HUES64 (cell line): ENCODE results near the gene ABCE1.

Source experiments
- H3K27ac ChIP-seq: 2 replicates; pipeline ENCODE4 v1.7.0; 2013; ENCODE audit warnings: low read depth, low read length, inconsistent platforms
- H3K27me3 ChIP-seq: 2 replicates; pipeline ENCODE4 v1.6.1; 2013; ENCODE audit warnings: mild to moderate bottlenecking, low read length; ENCODE audit not compliant: insufficient read depth
- H3K36me3 ChIP-seq: 2 replicates; pipeline ENCODE4 v1.6.1; 2013; ENCODE audit warnings: mild to moderate bottlenecking, low read length; ENCODE audit not compliant: insufficient read depth
- H3K4me1 ChIP-seq: 2 replicates; pipeline ENCODE4 v1.6.1; 2013; ENCODE audit warnings: mild to moderate bottlenecking, low read length, moderate library complexity; ENCODE audit not compliant: insufficient read depth
- H3K4me3 ChIP-seq: 2 replicates; pipeline ENCODE4 v1.5.1; 2013; ENCODE audit warnings: mild to moderate bottlenecking, low read length, moderate library complexity
- H3K9ac ChIP-seq: 2 replicates; pipeline ENCODE4 v1.6.1; 2013; ENCODE audit warnings: mild to moderate bottlenecking, low read depth, low read length
- H3K9me3 ChIP-seq: 2 replicates; pipeline ENCODE4 v1.6.1; 2013; ENCODE audit warnings: low read depth, low read length; ENCODE audit not compliant: insufficient read depth
- WGBS: fragments of 150-250, 120-280 bp; methylation state at CpG from one replicate; pipeline ENCODE4 v1.1.7; 2013; ENCODE audit warnings: missing lambda C conversion rate; 5-methylcytosine and 5-hydroxymethylcytosine counted together

The ABCE1 gene

GRCh38 chr4:145153904-145154298 lies 55.8 kb downstream of the ABCE1 start:
- H3K36me3 ChIP-seq = peaks cover 89% of the 10 kb centered on the region

DNA sequence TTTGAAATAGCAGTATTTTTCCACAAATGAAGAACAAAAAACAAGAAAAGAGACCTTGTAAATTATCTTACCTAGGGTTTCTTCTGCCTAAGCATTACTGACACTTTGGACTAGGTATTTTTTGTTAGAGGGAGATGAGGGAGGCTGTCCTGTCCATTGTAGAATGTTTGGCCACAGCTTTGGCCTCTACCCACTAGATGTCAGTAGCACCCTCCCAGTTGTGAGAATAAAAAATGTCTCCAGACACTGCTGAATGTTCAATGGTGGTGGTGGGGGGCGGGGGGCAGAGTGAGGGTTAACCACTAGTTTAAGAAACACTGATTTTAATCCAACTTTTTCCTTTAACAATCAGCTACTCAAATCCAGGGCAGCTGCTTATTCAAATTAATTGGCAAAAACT lies 56.5 kb downstream of the ABCE1 start:
- peaks cover 89% of the 10 kb centered on the region for H3K36me3 ChIP-seq
- no peaks in the 10 kb centered on the region for H3K27me3 ChIP-seq
- no CpG with 5 or more reads among the region's 1 CpG for WGBS
- no peak overlapping the region for H3K4me3 ChIP-seq
- no peaks in the 10 kb centered on the region for H3K4me1 ChIP-seq
- H3K9me3 ChIP-seq = no peaks in the 10 kb centered on the region
- no peak overlapping the region for H3K9ac ChIP-seq
- no peak overlapping the region for H3K27ac ChIP-seq

More at GRCh38 chr4:145153904-145154298, 55.8 kb downstream of the ABCE1 start:
- Histone ChIP-seq H3K4me3 (no peak overlapping the region), H3K27ac (no peak overlapping the region), H3K9ac (no peak overlapping the region), H3K4me1 (no peaks in the 10 kb centered on the region), H3K9me3 (no peaks in the 10 kb centered on the region), H3K27me3 (no peaks in the 10 kb centered on the region)
- 88% methylated on average over 1 of the region's 1 CpG for WGBS

GRCh38 chr4:145155268-145155870 lies 57.3 kb downstream of the ABCE1 start:
- WGBS = 83% methylated on average over 2 of the region's 2 CpGs
- Histone ChIP-seq H3K27me3 (no peaks in the 10 kb centered on the region), H3K36me3 (peaks cover 89% of the 10 kb centered on the region), H3K4me1 (no peaks in the 10 kb centered on the region), H3K27ac (no peak overlapping the region), H3K4me3 (no peak overlapping the region), H3K9ac (no peak overlapping the region), H3K9me3 (no peaks in the 10 kb centered on the region)

DNA sequence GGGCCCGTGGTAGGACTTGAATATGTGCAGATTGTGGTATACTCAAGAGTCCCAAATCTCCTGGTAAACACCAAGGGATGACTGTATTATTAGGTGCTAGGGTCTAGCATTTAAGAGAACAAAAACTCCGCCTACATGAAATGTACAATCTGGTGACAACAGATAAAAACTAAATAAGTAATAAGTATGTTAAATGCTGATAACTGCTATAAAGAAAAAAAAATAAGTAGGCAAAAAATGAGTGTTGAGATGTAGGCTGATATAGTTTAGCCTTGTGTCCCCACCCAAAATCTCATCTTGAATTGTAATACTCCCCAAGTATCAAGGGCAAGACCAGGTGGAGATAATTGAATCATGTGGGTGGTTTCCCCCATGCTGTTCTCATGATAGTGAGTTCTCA lies 58.9 kb downstream of the ABCE1 start:
- Histone ChIP-seq H3K9me3 (no peaks in the 10 kb centered on the region), H3K27ac (no peak overlapping the region), H3K9ac (no peak overlapping the region), H3K4me1 (no peaks in the 10 kb centered on the region), H3K36me3 (peaks cover 88% of the 10 kb centered on the region), H3K4me3 (no peak overlapping the region), H3K27me3 (no peaks in the 10 kb centered on the region)
- 94% methylated on average over 1 of the region's 2 CpGs for WGBS

DNA sequence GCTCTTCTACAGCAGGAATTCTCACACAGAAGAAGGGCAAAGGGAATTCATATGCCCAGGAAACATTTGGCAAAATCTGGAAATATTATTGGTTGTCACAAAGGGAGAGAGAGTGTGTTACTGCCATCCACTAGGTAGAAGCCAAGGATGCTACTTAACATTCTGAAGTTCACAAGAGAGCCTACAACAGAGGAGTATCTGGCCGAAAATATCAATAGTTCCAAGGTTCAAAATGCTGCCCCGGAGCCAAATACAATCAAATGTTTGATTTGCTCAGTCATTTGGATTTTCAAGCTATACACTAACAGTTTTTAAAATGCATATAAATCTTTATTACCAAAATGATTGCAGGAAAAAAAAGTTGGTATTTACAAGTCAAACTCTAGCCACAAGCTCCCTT lies 63.4 kb downstream of the ABCE1 start:
- Histone ChIP-seq H3K9ac (no peak overlapping the region), H3K27ac (no peak overlapping the region), H3K4me3 (no peak overlapping the region), H3K4me1 (no peaks in the 10 kb centered on the region), H3K36me3 (peaks cover 86% of the 10 kb centered on the region), H3K27me3 (no peaks in the 10 kb centered on the region), H3K9me3 (no peaks in the 10 kb centered on the region)
- WGBS = 45% methylated on average over 2 of the region's 2 CpGs

GRCh38 chr4:145167887-145168286 lies 69.8 kb downstream of the ABCE1 start:
- H3K9me3 ChIP-seq = no peaks in the 10 kb centered on the region
- no peak overlapping the region for H3K4me3 ChIP-seq
- H3K27me3 ChIP-seq = no peaks in the 10 kb centered on the region
- H3K36me3 ChIP-seq = peaks cover 84% of the 10 kb centered on the region
- no peak overlapping the region for H3K27ac ChIP-seq
- WGBS = no CpG with 5 or more reads among the region's 2 CpGs
- H3K4me1 ChIP-seq = no peaks in the 10 kb centered on the region
- no peak overlapping the region for H3K9ac ChIP-seq

DNA sequence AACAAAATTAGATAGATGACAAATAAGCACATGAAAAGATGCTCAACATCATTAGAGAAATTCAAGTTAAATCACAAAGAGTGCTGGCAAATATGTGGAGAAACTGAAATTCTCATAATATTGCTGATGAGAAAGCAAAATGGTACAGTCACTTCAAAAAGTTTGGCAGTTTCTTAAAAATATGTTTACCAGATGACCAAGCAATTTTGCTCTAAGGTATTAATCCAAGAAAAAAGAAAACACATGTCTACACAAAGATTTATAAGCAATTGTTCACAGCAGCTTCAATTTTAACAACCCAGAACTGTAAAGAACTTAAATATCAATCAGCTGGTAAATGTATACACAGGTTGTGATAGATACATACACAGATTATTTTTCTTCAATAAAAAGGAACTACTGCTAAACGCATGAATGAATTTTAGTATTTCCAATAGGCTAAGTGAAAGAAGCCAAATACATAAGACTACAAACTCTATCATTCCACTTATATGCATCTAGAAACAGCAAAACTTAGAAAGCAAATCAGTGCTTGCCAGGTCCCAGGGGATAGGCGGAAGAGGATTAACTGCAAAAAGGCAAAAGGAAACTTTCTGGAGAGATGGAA lies 70.6 kb downstream of the ABCE1 start:
- Histone ChIP-seq H3K9me3 (no peaks in the 10 kb centered on the region), H3K9ac (no peak overlapping the region), H3K4me1 (no peaks in the 10 kb centered on the region), H3K27me3 (no peaks in the 10 kb centered on the region), H3K36me3 (peaks cover 81% of the 10 kb centered on the region), H3K4me3 (no peak overlapping the region), H3K27ac (no peak overlapping the region)
- 100% methylated on average over 2 of the region's 2 CpGs for WGBS

GRCh38 chr4:145170223-145170622 lies 72.1 kb downstream of the ABCE1 start:
- H3K27me3 ChIP-seq = no peaks in the 10 kb centered on the region
- 84% methylated on average over 1 of the region's 1 CpG for WGBS
- no peak overlapping the region for H3K27ac ChIP-seq
- H3K9me3 ChIP-seq = no peaks in the 10 kb centered on the region
- H3K4me3 ChIP-seq = no peak overlapping the region
- no peaks in the 10 kb centered on the region for H3K4me1 ChIP-seq
- no peak overlapping the region for H3K9ac ChIP-seq
- peaks cover 77% of the 10 kb centered on the region for H3K36me3 ChIP-seq

GRCh38 chr4:145171911-145172310 lies 73.8 kb downstream of the ABCE1 start:
- Histone ChIP-seq H3K4me3 (no peak overlapping the region), H3K36me3 (peaks cover 68% of the 10 kb centered on the region), H3K27ac (no peak overlapping the region), H3K9ac (no peak overlapping the region), H3K9me3 (no peaks in the 10 kb centered on the region), H3K27me3 (no peaks in the 10 kb centered on the region), H3K4me1 (no peaks in the 10 kb centered on the region)
- 97% methylated on average over 1 of the region's 1 CpG for WGBS

DNA sequence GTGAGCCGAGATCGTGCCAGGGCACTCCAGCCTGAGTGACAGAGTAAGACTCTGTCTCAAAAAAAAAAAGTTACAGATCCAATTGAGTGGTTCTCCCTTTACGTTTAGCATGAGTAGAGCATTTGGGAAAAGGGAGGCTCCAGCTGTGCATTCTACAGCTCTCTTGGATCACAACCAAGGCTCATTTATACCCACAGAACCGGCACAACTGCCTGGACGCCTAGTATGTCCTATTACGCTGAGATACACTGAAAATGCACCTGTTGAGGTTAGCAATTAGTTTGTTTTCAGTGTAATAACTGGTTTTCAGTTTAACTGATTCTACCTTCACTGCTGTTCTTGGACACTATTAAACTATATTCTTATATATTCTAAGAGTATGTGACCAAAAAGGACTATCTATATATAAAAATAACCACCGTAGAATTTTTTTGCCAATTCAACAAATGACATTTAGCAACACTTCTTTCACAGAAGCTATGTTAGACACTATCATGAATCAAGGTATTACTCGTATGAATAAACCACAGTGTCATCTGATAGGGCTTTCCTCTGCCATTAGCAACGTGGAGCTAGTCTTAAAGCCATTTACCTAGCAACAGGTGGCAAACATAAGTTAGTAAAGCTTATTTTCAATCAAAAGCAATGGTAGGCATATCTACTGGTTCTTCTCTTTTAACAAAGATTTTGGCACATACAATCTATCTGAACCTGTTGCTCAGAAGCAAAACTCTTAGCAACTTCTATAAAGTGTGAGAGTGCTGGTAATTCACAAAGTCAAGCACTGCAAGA lies 78.7 kb downstream of the ABCE1 start:
- Histone ChIP-seq H3K36me3 (peaks cover 26% of the 10 kb centered on the region), H3K9me3 (no peaks in the 10 kb centered on the region), H3K27ac (no peak overlapping the region), H3K4me1 (peaks cover 17% of the 10 kb centered on the region; the same call in 1 of the 2 replicates), H3K4me3 (peak overlapping the region; percentile 94), H3K9ac (no peak overlapping the region), H3K27me3 (no peaks in the 10 kb centered on the region)
- WGBS = 90% methylated on average over 9 of the region's 9 CpGs

DNA sequence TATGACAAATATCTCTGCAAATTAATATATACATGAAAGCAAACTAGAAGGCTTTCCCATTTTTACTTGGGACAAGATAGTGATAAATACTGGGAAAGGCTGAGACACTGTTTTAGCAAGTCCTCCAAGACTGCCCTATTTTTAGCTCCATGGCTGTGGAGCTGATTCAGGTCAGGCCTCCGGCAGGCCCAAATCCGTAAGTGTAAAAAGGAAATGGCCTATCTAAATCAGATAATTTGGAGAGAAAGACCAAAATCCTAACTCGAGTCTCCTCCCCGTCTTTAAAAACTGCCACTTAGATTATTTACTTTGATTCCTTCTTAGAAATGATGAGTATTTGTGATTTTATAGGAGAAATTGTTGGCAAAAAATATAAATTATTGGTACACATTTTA lies 79.4 kb downstream of the ABCE1 start:
- H3K36me3 ChIP-seq = peaks cover 19% of the 10 kb centered on the region
- H3K27me3 ChIP-seq = no peaks in the 10 kb centered on the region
- WGBS = 44% methylated on average over 2 of the region's 4 CpGs
- no peak overlapping the region for H3K27ac ChIP-seq
- no peak overlapping the region for H3K9ac ChIP-seq
- H3K4me1 ChIP-seq = peaks cover 17% of the 10 kb centered on the region; the same call in 1 of the 2 replicates
- H3K9me3 ChIP-seq = no peaks in the 10 kb centered on the region
- peak overlapping the region; percentile 94 for H3K4me3 ChIP-seq
